Astrocyte (in vitro differentiated cells and primary cell): ENCODE results near the gene PCARE. TPM values are rescaled to one million over a fixed set of nuclear protein-coding genes. Genes with fewer than 3 reads are reported as not detected.

Source experiments
- DNase-seq: peaks from one replicate; pipeline ENCODE4 v3.0.0-alpha.2; 2010; ENCODE audit warnings: low read depth
- FAIRE-seq: peaks from 2 replicates; lab custom pipeline; 2011; peaks lifted over from hg19 to GRCh38; lab: Jason Lieb, UNC
- H2AFZ ChIP-seq: 2 replicates; pipeline ENCODE4 v1.6.0; 2012; ENCODE audit warnings: low read depth, low read length, inconsistent platforms
- H3K27ac ChIP-seq: 2 replicates; pipeline ENCODE4 v1.5.1; 2011; ENCODE audit warnings: low read depth, low read length, inconsistent platforms
- H3K27me3 ChIP-seq: 2 replicates; pipeline ENCODE4 v1.6.0; 2011; ENCODE audit warnings: low read length, inconsistent platforms; ENCODE audit not compliant: insufficient read depth
- H3K36me3 ChIP-seq: 2 replicates; pipeline ENCODE4 v1.5.1; 2011; ENCODE audit warnings: low read length, inconsistent platforms; ENCODE audit not compliant: insufficient read depth
- H3K4me1 ChIP-seq: 2 replicates; pipeline ENCODE4 v1.5.1; 2011; ENCODE audit warnings: low read length, inconsistent platforms; ENCODE audit not compliant: insufficient read depth
- H3K4me2 ChIP-seq: 2 replicates; pipeline ENCODE4 v1.6.0; 2012; ENCODE audit warnings: low read length, inconsistent platforms
- H3K4me3 ChIP-seq: 2 replicates; pipeline ENCODE4 v1.5.1; 2011; ENCODE audit warnings: low read depth, mild to moderate bottlenecking, low read length, inconsistent platforms; ENCODE audit not compliant: insufficient read depth
- H3K79me2 ChIP-seq: 2 replicates; pipeline ENCODE4 v1.6.0; 2012; ENCODE audit warnings: mild to moderate bottlenecking, low read length, inconsistent platforms; ENCODE audit not compliant: insufficient read depth
- H3K9ac ChIP-seq: 2 replicates; pipeline ENCODE4 v1.6.0; 2012; ENCODE audit warnings: mild to moderate bottlenecking, low read length, inconsistent platforms
- H3K9me3 ChIP-seq: 2 replicates; pipeline ENCODE4 v1.5.1; 2012; ENCODE audit warnings: low read depth, mild to moderate bottlenecking, low read length, inconsistent platforms; ENCODE audit not compliant: insufficient read depth
- H4K20me1 ChIP-seq: 2 replicates; pipeline ENCODE4 v1.6.0; 2012; ENCODE audit warnings: low read length, inconsistent platforms; ENCODE audit not compliant: insufficient read depth
- H3K27ac Mint-ChIP-seq: one replicate; pipeline ENCODE4 v1.8.0; 2021; ENCODE audit warnings: mild to moderate bottlenecking, mixed read lengths; ENCODE audit not compliant: unreplicated experiment
- H3K27me3 Mint-ChIP-seq: one replicate; pipeline ENCODE4 v1.8.0; 2021; ENCODE audit warnings: low read depth, mixed read lengths; ENCODE audit not compliant: unreplicated experiment
- H3K36me3 Mint-ChIP-seq: one replicate; pipeline ENCODE4 v1.8.0; 2021; ENCODE audit warnings: low read depth, mixed read lengths; ENCODE audit not compliant: unreplicated experiment
- H3K4me1 Mint-ChIP-seq: one replicate; pipeline ENCODE4 v1.8.0; 2021; ENCODE audit warnings: low read depth, mixed read lengths; ENCODE audit not compliant: unreplicated experiment
- H3K4me3 Mint-ChIP-seq: one replicate; pipeline ENCODE4 v1.8.0; 2021; ENCODE audit warnings: mild to moderate bottlenecking, moderate library complexity, mixed read lengths; ENCODE audit not compliant: unreplicated experiment
- H3K9me3 Mint-ChIP-seq: one replicate; pipeline ENCODE4 v1.8.0; 2021; ENCODE audit warnings: mild to moderate bottlenecking, mixed read lengths; ENCODE audit not compliant: unreplicated experiment
- CTCF ChIP-seq: IDR thresholded peaks from 2 replicates; pipeline ENCODE4 v1.5.1; 2011; ENCODE audit warnings: low read depth, mild to moderate bottlenecking, inconsistent platforms, low read length, moderate library complexity; ENCODE audit not compliant: insufficient read depth
- EZH2 ChIP-seq: IDR thresholded peaks from 2 replicates; pipeline ENCODE4 v1.6.1; 2012; ENCODE audit warnings: mild to moderate bottlenecking, low read length, inconsistent platforms; ENCODE audit not compliant: insufficient read depth
- total RNA-seq: library from RNA; stranded (reverse); gene quantifications from 2 replicates; pipeline ENCODE4 v1.2.1, GENCODE V29; 2021

The PCARE gene
- total RNA-seq, 1 donor from 2014 or later, result not detected

- Histone ChIP-seq H3K4me2 (no peak overlapping the region), H2AFZ (no peak overlapping the region), H3K27ac (no peak overlapping the region), H3K79me2 (no peaks in the 10 kb centered on the region), H3K36me3 (no peaks in the 10 kb centered on the region), H3K27me3 (no peaks in the 10 kb centered on the region), H3K4me1 (peaks cover 12% of the 10 kb centered on the region), H3K9ac (no peak overlapping the region), H3K9me3 (no peaks in the 10 kb centered on the region), H3K4me3 (no peak overlapping the region), H4K20me1 (no peaks in the 10 kb centered on the region)
- Mint-ChIP-seq H3K27me3 (peaks cover 3% of the 10 kb centered on the region), H3K27ac (no peak overlapping the region), H3K9me3 (peaks cover 1% of the 10 kb centered on the region), H3K4me3 (no peak overlapping the region), H3K36me3 (no peaks in the 10 kb centered on the region), H3K4me1 (peaks cover 17% of the 10 kb centered on the region)
- no peak for FAIRE-seq
- DNase-seq, result no peak
- no peak for TF ChIP-seq CTCF
- TF ChIP-seq EZH2, result no peak
Observed at GRCh38 chr2:29106256-29106655, 31.9 kb upstream of the PCARE start.

- no peak for FAIRE-seq
- no peaks in the 10 kb centered on the region for H3K36me3 Mint-ChIP-seq
- H3K9me3 Mint-ChIP-seq, result peaks cover 1% of the 10 kb centered on the region
Observed at GRCh38 chr2:29105375-29105774, 31.1 kb upstream of the PCARE start.

More at GRCh38 chr2:29105375-29105774, 31.1 kb upstream of the PCARE start:
- Histone ChIP-seq H3K27ac (no peak overlapping the region), H3K36me3 (no peaks in the 10 kb centered on the region), H3K4me2 (no peak overlapping the region), H3K79me2 (no peaks in the 10 kb centered on the region), H3K4me1 (peaks cover 12% of the 10 kb centered on the region), H3K4me3 (no peak overlapping the region), H2AFZ (no peak overlapping the region), H3K27me3 (no peaks in the 10 kb centered on the region), H3K9me3 (no peaks in the 10 kb centered on the region), H4K20me1 (no peaks in the 10 kb centered on the region), H3K9ac (no peak overlapping the region)
- Mint-ChIP-seq H3K4me1 (peaks cover 14% of the 10 kb centered on the region), H3K27ac (no peak overlapping the region), H3K27me3 (peaks cover 3% of the 10 kb centered on the region), H3K4me3 (no peak overlapping the region)
- no peak for DNase-seq
- TF ChIP-seq EZH2, result no peak
- no peak for TF ChIP-seq CTCF
